Measurements from ENCODE around the gene NARF. TPM values are rescaled to one million over a fixed set of nuclear protein-coding genes. Genes with fewer than 3 reads are reported as not detected.
"Not testable (repeated sequence)": the region's sequence is repeated elsewhere in the genome, so short reads cannot be mapped to it uniquely, and the experiment has no call there.

Gene NARF
- total RNA-seq, 2 experiments from 2014 or later: 75.0 to 151 TPM

DNA sequence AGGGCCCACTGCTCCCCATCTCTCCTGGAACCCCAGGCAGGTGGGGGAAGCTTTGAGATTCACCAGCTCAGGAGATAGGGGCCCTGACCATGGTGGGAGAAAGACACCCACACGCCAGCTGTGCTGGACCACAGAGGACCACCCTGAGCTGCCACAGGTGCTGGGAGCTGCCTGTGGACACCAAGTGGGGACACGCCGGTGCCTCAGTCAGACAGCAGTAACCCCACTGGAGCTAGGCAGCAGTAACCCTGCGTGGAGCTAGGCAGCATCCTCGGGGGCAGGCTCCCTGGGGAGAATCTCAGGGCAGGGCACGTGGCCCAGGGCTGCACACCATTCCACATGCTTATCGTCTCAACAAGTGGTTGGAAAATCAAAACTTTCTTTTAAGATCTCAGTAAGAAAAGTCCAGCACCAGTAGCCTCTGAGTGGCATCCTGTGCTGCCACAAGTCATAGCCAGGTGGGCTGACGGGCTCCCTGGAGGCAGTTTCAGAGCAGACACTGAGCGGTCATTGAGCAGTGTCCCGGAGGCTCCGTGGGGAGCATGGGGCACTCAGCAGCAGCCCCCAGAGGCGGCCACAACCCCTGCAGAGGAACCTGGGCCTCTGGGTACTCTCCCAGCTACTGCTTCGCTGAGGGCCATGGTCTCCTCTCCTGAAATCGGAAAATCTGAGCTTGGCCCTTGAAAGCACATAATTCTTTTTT, 48.4 kb upstream of the NARF start:
- ChIA-PET CTCF (ENCODE audit: unreplicated experiment) (no interaction called here), POLR2A (interaction anchor here (0.7 kb wide), 2 partner anchors 372 to 435 kb away, joined by 5 read pairs; no protein-coding TSS in a partner anchor)
- Histone ChIP-seq H3K4me2 (ENCODE audit: low read length) (no peak overlapping the region), H2AFZ (ENCODE audit: low read length) (no peak overlapping the region), H3K4me3 (ENCODE audit: low read depth, low read length, poor library complexity, severe bottlenecking) (no peak overlapping the region), H4K20me1 (ENCODE audit: insufficient read depth, low read length) (no peaks in the 10 kb centered on the region), H3K4me1 (ENCODE audit: insufficient read depth, low read length, poor library complexity, severe bottlenecking) (peaks cover 6% of the 10 kb centered on the region), H3K9me2 (ENCODE audit: insufficient read depth, low read length) (no peaks in the 10 kb centered on the region), H3K9me3 (ENCODE audit: low read length) (no peaks in the 10 kb centered on the region), H3K36me3 (ENCODE audit: insufficient read depth, low read length) (peaks cover 37% of the 10 kb centered on the region; the same call in 1 of the 2 replicates), H3K79me2 (ENCODE audit: insufficient read depth, low read depth, low read length) (no peaks in the 10 kb centered on the region), H3K27ac (ENCODE audit: low read depth, low read length, poor library complexity, severe bottlenecking) (no peak overlapping the region)
- no peak for DNase-seq (ENCODE audit: low spot score)
- BruUV-seq (replicated peaks): no TSS peak
- intact Hi-C loops (cut with micrococcal nuclease; ENCODE audit: unreplicated experiment): no loop called here
- TF ChIP-seq, protein P1, sequence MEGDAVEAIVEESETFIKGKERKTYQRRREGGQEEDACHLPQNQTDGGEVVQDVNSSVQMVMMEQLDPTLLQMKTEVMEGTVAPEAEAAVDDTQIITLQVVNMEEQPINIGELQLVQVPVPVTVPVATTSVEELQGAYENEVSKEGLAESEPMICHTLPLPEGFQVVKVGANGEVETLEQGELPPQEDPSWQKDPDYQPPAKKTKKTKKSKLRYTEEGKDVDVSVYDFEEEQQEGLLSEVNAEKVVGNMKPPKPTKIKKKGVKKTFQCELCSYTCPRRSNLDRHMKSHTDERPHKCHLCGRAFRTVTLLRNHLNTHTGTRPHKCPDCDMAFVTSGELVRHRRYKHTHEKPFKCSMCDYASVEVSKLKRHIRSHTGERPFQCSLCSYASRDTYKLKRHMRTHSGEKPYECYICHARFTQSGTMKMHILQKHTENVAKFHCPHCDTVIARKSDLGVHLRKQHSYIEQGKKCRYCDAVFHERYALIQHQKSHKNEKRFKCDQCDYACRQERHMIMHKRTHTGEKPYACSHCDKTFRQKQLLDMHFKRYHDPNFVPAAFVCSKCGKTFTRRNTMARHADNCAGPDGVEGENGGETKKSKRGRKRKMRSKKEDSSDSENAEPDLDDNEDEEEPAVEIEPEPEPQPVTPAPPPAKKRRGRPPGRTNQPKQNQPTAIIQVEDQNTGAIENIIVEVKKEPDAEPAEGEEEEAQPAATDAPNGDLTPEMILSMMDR (conservative IDR thresholded peaks at IDR 0.05; ENCODE audit: low read length): no peak
- TF ChIP-seq EZH2phosphoT487 (IDR thresholded peaks at IDR 0.05; ENCODE audit: borderline replicate concordance, low read depth, low read length): no peak

DNA sequence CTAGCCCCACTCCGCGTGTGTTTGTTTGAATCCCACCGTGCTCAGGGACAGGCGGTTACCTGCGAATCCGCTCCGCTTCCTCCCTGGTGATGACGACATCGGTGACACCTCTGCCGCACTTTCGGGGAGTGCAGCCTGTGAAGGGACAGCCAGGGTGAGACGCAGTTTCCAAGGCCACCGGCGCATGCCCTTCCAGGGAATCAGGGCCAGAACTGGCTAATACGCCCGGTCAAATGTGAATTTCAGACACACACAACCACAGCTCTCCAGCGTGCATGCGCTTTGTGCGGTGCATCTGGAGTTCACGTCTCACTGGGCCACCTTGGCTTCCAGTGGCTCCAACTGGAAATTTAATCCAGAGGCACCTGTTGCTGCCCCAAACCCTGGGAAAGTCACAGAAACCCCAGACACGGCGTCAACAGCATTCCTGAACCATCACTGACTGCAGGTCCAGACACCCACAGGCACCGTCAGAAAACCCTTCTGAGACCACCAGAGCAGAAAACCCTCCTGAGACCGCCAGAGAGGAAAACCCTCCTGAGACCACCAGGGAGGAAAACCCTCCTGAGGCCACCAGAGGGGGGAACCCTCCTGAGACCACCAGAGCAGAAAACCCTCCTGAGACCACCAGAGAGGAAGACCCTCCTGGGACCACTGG, 47.0 kb upstream of the NARF start:
- peaks cover 33% of the 10 kb centered on the region; the same call in 1 of the 2 replicates for H3K36me3 ChIP-seq (ENCODE audit: insufficient read depth, low read length)
- DNase-seq (ENCODE audit: low spot score): no peak
- H3K4me2 ChIP-seq (ENCODE audit: low read length): no peak overlapping the region
- H3K27ac ChIP-seq (ENCODE audit: low read depth, low read length, poor library complexity, severe bottlenecking): no peak overlapping the region
- H3K79me2 ChIP-seq (ENCODE audit: insufficient read depth, low read depth, low read length): no peaks in the 10 kb centered on the region
- intact Hi-C loops (cut with micrococcal nuclease; ENCODE audit: unreplicated experiment): no loop called here
- TF ChIP-seq, protein P1 (conservative IDR thresholded peaks at IDR 0.05; ENCODE audit: low read length): no peak
- no peak for TF ChIP-seq EZH2phosphoT487 (IDR thresholded peaks at IDR 0.05; ENCODE audit: borderline replicate concordance, low read depth, low read length)
- H2AFZ ChIP-seq (ENCODE audit: low read length): no peak overlapping the region
- POLR2A ChIA-PET: interaction anchor here (0.7 kb wide), 1 partner anchor 48 kb away, joined by 5 read pairs; no protein-coding TSS in a partner anchor
- BruUV-seq (replicated peaks): no TSS peak
- H4K20me1 ChIP-seq (ENCODE audit: insufficient read depth, low read length): no peaks in the 10 kb centered on the region
- H3K9me3 ChIP-seq (ENCODE audit: low read length): no peaks in the 10 kb centered on the region
- H3K9me2 ChIP-seq (ENCODE audit: insufficient read depth, low read length): no peaks in the 10 kb centered on the region
- CTCF ChIA-PET (ENCODE audit: unreplicated experiment): no interaction called here
- H3K4me1 ChIP-seq (ENCODE audit: insufficient read depth, low read length, poor library complexity, severe bottlenecking): peaks cover 6% of the 10 kb centered on the region
- no peak overlapping the region for H3K4me3 ChIP-seq (ENCODE audit: low read depth, low read length, poor library complexity, severe bottlenecking)

DNA sequence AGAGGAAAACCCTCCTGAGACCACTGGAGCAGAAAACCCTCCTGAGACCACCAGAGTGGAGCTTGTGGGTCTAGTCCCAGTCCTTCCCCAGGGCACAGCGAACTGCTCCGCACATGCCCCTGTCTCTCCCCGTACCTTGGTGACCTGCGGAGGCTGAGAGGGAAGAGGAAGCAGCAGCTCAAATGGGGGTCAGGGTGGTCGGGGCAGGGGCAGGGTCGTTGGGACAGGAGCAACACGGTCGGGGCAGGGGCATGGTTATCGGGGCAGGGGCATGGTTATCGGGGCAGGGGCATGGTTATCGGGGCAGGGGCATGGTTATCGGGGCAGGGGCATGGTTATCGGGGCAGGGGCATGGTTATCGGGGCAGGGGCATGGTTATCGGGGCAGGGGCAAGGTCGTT, 46.5 kb upstream of the NARF start:
- CTCF ChIA-PET (ENCODE audit: unreplicated experiment); H3K9me3 ChIP-seq (ENCODE audit: low read length); H3K4me2 ChIP-seq (ENCODE audit: low read length); H3K79me2 ChIP-seq (ENCODE audit: insufficient read depth, low read depth, low read length); H2AFZ ChIP-seq (ENCODE audit: low read length); H4K20me1 ChIP-seq (ENCODE audit: insufficient read depth, low read length); intact Hi-C loops (cut with micrococcal nuclease; ENCODE audit: unreplicated experiment); H3K4me3 ChIP-seq (ENCODE audit: low read depth, low read length, poor library complexity, severe bottlenecking); DNase-seq (ENCODE audit: low spot score); H3K9me2 ChIP-seq (ENCODE audit: insufficient read depth, low read length); H3K4me1 ChIP-seq (ENCODE audit: insufficient read depth, low read length, poor library complexity, severe bottlenecking); H3K27ac ChIP-seq (ENCODE audit: low read depth, low read length, poor library complexity, severe bottlenecking); BruUV-seq (replicated peaks): not testable (repeated sequence)
- peaks cover 32% of the 10 kb centered on the region; the same call in 1 of the 2 replicates for H3K36me3 ChIP-seq (ENCODE audit: insufficient read depth, low read length)
- POLR2A ChIA-PET: interaction anchor here (0.7 kb wide), 1 partner anchor 48 kb away, joined by 5 read pairs; no protein-coding TSS in a partner anchor
